ENCODE data around the gene DNAJC22. TPM values are rescaled to one million over a fixed set of nuclear protein-coding genes. Genes with fewer than 3 reads are reported as not detected.

The DNAJC22 gene
- total and polyA plus RNA-seq, 2 of the 13 experiments (the other 11 are each of a cell fraction or from before 2014, with no cell fraction given): 25.2 to 31.7 TPM

DNA sequence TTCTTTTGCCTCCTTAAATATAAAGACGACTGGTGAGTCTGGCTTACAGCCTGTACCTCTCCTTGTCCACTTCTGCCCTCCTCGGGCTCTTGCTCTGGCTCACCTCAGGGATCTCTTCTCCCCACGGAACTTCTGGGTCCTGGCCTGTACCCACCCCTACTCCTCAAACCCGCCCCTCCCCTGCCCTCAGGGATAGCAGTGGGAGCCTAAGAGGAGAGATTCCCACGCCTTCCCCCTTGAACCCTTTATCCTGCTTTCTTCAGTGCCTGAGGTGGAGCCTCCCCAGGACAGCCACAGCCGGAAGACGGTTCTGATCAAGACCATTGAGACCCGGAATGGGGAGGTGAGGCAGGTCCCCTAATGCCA lies 49.0 kb upstream of the DNAJC22 start:
- no peaks in the 10 kb centered on the region for H3K79me2 ChIP-seq (ENCODE audit: insufficient read depth, low read length)
- H3K4me2 ChIP-seq (ENCODE audit: low read depth, low read length): peak overlapping the region; percentile 80; the same call in 1 of the 2 replicates
- BruUV-seq (replicated peaks): no TSS peak
- H3K9me3 ChIP-seq (ENCODE audit: low read length): no peaks in the 10 kb centered on the region
- FAIRE-seq (no peak), ATAC-seq (no peak), DNase-seq (ENCODE audit: low spot score) (no peak)
- peaks cover 15 to 58% of the 10 kb centered on the region in 2 experiments for H3K27me3 ChIP-seq (ENCODE audit: control insufficient read depth in 1 of 2, insufficient read depth in 2 of 2, low read length in 2 of 2)
- no peak overlapping the region for H3K27ac ChIP-seq (ENCODE audit: extremely low read length, insufficient read depth, low read length)
- POLR2A ChIA-PET: interaction anchor here (0.6 to 1.2 kb wide), 2 partner anchors 32 to 495 kb away, joined by 4 to 11 read pairs; no protein-coding TSS in a partner anchor
- H3K36me3 ChIP-seq (replicated peaks in 1 of 2; ENCODE audit: control insufficient read depth in 1 of 2, insufficient read depth in 2 of 2, low read length in 2 of 2): no peaks in the 10 kb centered on the region
- peaks cover 10% of the 10 kb centered on the region for H3K4me1 ChIP-seq (ENCODE audit: insufficient read depth, low read length)
- no peak overlapping the region for H2AFZ ChIP-seq (ENCODE audit: low read length)
- WGBS (ENCODE audit: low lambda C conversion rate): 34% methylated on average over 8 of the region's 8 CpGs
- CTCF ChIA-PET (ENCODE audit: low intra/inter-chr PET ratio, low total read pairs): interaction anchor here (1.2 to 1.4 kb wide), 3 partner anchors 9 to 45 kb away, joined by 3 to 4 read pairs (median 3); no protein-coding TSS in a partner anchor
- no peak overlapping the region for H3K9ac ChIP-seq (ENCODE audit: insufficient read depth, low read depth, low read length)
- intact Hi-C loops (cut with micrococcal nuclease; ENCODE audit: unreplicated experiment): no loop called here
- in situ Hi-C loops (cut with HindIII; ENCODE audit: extremely low pct_ligation_motif_present, low pct_unique_long_range_greater_than_20kb): no loop called here
- peak overlapping the region in 1 of 3 experiments; percentile 71; a peak in 1 of 6 replicates for H3K4me3 ChIP-seq (replicated peaks in 1 of 3; ENCODE audit: insufficient read depth in 1 of 3, low read depth in 2 of 3, low read length in 3 of 3)
- H4K20me1 ChIP-seq (ENCODE audit: insufficient read depth, low read length): no peaks in the 10 kb centered on the region
- TF ChIP-seq, protein P1, sequence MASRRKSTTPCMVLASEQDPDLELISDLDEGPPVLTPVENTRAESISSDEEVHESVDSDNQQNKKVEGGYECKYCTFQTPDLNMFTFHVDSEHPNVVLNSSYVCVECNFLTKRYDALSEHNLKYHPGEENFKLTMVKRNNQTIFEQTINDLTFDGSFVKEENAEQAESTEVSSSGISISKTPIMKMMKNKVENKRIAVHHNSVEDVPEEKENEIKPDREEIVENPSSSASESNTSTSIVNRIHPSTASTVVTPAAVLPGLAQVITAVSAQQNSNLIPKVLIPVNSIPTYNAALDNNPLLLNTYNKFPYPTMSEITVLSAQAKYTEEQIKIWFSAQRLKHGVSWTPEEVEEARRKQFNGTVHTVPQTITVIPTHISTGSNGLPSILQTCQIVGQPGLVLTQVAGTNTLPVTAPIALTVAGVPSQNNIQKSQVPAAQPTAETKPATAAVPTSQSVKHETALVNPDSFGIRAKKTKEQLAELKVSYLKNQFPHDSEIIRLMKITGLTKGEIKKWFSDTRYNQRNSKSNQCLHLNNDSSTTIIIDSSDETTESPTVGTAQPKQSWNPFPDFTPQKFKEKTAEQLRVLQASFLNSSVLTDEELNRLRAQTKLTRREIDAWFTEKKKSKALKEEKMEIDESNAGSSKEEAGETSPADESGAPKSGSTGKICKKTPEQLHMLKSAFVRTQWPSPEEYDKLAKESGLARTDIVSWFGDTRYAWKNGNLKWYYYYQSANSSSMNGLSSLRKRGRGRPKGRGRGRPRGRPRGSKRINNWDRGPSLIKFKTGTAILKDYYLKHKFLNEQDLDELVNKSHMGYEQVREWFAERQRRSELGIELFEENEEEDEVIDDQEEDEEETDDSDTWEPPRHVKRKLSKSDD (CRISPR knock-in tag; IDR thresholded peaks at IDR 0.05; ENCODE audit: low read depth): no peak
- TF ChIP-seq ZNF619 (CRISPR knock-in tag; IDR thresholded peaks at IDR 0.05) (no peak), SIX4 (CRISPR knock-in tag; IDR thresholded peaks at IDR 0.05) (no peak), PHF8 (CRISPR knock-in tag; IDR thresholded peaks at IDR 0.05) (no peak), SMAD1 (CRISPR knock-in tag; IDR thresholded peaks at IDR 0.05; ENCODE audit: borderline replicate concordance, low read depth) (no peak)
- TF ChIP-seq, protein P2, sequence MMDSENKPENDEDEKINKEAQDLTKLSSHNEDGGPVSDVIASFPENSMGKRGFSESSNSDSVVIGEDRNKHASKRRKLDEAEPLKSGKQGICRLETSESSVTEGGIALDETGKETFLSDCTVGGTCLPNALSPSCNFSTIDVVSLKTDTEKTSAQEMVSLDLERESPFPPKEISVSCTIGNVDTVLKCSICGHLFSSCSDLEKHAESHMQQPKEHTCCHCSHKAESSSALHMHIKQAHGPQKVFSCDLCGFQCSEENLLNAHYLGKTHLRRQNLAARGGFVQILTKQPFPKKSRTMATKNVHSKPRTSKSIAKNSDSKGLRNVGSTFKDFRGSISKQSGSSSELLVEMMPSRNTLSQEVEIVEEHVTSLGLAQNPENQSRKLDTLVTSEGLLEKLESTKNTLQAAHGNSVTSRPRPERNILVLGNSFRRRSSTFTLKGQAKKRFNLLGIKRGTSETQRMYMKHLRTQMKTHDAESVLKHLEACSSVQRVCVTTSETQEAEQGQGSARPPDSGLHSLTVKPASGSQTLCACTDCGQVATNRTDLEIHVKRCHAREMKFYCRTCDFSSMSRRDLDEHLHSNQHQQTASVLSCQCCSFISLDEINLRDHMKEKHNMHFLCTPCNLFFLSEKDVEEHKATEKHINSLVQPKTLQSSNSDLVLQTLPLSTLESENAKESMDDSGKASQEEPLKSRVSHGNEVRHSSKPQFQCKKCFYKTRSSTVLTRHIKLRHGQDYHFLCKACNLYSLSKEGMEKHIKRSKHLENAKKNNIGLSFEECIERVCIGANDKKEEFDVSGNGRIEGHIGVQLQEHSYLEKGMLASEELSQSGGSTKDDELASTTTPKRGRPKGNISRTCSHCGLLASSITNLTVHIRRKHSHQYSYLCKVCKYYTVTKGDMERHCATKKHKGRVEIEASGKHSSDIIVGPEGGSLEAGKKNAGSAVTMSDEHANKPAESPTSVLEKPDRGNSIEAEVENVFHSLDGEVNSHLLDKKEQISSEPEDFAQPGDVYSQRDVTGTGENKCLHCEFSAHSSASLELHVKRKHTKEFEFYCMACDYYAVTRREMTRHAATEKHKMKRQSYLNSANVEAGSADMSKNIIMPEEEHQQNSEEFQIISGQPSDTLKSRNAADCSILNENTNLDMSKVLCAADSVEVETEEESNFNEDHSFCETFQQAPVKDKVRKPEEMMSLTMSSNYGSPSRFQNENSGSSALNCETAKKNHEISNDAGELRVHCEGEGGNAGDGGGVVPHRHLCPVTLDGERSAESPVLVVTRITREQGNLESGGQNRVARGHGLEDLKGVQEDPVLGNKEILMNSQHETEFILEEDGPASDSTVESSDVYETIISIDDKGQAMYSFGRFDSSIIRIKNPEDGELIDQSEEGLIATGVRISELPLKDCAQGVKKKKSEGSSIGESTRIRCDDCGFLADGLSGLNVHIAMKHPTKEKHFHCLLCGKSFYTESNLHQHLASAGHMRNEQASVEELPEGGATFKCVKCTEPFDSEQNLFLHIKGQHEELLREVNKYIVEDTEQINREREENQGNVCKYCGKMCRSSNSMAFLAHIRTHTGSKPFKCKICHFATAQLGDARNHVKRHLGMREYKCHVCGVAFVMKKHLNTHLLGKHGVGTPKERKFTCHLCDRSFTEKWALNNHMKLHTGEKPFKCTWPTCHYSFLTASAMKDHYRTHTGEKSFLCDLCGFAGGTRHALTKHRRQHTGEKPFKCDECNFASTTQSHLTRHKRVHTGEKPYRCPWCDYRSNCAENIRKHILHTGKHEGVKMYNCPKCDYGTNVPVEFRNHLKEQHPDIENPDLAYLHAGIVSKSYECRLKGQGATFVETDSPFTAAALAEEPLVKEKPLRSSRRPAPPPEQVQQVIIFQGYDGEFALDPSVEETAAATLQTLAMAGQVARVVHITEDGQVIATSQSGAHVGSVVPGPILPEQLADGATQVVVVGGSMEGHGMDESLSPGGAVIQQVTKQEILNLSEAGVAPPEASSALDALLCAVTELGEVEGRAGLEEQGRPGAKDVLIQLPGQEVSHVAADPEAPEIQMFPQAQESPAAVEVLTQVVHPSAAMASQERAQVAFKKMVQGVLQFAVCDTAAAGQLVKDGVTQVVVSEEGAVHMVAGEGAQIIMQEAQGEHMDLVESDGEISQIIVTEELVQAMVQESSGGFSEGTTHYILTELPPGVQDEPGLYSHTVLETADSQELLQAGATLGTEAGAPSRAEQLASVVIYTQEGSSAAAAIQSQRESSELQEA (CRISPR knock-in tag; IDR thresholded peaks at IDR 0.05; ENCODE audit: not compliant biosample characterization): no peak
- TF ChIP-seq, protein P3, sequence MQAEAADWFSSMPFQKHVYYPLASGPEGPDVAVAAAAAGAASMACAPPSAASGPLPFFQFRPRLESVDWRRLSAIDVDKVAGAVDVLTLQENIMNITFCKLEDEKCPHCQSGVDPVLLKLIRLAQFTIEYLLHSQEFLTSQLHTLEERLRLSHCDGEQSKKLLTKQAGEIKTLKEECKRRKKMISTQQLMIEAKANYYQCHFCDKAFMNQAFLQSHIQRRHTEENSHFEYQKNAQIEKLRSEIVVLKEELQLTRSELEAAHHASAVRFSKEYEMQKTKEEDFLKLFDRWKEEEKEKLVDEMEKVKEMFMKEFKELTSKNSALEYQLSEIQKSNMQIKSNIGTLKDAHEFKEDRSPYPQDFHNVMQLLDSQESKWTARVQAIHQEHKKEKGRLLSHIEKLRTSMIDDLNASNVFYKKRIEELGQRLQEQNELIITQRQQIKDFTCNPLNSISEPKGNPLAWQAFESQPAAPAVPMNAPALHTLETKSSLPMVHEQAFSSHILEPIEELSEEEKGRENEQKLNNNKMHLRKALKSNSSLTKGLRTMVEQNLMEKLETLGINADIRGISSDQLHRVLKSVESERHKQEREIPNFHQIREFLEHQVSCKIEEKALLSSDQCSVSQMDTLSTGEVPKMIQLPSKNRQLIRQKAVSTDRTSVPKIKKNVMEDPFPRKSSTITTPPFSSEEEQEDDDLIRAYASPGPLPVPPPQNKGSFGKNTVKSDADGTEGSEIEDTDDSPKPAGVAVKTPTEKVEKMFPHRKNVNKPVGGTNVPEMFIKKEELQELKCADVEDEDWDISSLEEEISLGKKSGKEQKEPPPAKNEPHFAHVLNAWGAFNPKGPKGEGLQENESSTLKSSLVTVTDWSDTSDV (CRISPR knock-in tag; IDR thresholded peaks at IDR 0.05): no peak
- TF ChIP-seq, protein P4, sequence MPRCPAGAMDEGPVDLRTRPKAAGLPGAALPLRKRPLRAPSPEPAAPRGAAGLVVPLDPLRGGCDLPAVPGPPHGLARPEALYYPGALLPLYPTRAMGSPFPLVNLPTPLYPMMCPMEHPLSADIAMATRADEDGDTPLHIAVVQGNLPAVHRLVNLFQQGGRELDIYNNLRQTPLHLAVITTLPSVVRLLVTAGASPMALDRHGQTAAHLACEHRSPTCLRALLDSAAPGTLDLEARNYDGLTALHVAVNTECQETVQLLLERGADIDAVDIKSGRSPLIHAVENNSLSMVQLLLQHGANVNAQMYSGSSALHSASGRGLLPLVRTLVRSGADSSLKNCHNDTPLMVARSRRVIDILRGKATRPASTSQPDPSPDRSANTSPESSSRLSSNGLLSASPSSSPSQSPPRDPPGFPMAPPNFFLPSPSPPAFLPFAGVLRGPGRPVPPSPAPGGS (CRISPR knock-in tag; IDR thresholded peaks at IDR 0.05): no peak
